ENCODE data around the gene RPL6.
"Not testable (repeated sequence)": the region's sequence is repeated elsewhere in the genome, so short reads cannot be mapped to it uniquely, and the experiment has no call there.

Gene RPL6

DNA sequence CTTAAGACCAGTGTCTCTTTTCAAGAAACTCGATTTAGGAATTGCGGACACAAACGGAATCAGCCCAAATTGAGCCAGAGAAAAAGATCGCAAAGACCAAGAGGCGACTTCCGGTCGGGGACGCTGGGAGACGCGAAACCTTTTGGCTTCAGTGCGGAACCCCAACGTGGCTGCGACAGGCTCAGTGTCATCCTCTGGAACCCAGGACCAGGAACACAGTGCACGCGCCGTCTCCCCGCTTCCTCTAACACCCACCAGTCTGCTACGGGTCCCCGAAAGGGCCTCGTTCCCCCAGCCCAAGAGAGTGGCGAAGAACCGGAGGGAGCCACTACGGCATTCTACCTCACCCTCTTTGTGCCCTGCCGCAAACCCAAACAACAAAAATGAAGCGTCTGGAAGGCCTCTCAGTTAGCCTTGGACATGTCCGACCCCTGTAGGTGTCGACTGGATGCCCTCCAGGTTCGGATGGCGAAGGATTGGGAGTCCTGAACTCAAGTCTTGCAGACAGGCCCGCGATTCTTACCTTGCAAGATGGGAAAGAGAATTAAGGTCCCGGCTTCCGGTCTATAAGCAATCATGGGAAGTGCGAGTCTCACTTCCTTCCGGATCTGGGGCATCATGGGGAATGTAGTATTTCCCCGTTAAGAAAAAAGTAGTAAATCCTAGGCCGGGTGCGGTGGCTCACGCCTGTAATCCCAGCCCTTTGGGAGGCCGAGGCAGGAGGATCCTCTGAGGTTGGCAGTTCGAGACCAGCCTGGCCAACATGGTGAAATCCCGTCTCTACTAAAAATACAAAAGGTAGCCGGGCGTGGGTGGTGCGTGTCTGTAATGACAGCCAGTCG is at the start of gene RPL6:
Gene RPL6, minus strand, starts transcription at position 542 of the 842 bp plus-strand sequence. CDS start 949 bp downstream, outside the sequence.
- DNase-seq, result peak; percentile 95

DNA sequence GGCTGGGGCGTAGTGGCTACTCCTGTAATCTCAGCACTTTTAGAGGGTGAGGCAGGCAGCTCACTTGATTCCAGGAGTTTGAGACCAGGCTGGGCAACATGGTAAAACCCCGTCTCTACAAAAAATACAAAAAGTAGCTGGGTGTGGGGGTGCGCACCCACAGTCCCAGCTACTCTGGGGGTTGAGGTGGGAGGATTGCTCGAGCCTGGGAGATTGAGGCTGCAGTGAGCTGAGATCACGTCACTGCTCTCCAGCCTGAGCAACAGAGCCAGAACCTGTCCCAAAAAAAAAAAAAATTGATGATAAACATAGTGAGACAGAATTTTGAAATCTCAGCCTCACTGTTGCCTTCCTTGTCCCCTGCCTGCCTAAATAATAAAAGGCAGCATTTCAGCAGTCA is 49.3 kb upstream of the RPL6 start:
- DNase-seq, result no peak

DNA sequence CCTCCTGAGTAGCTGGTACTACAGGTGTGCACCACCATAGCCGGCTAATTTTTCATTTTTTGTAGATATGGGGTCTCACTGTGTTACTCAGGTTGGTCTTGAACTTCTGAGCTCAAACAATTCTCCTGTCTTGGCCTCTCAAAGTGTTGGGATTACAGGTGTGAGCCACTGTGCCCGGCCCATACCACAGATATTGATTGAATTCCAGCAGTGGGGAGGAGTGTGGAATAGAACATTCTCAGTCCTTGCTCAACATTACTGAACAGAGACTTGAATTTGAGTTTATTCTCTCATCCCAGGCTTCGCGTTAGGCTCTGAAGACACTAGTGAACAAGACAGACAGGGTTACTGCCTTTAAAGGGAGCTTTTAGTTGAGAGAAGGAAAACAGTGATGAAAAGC is 48.9 kb upstream of the RPL6 start:
- no peak for DNase-seq

- DNase-seq, result not testable (repeated sequence)
Measured at GRCh38 chr12:112457142-112457541, 47.7 kb upstream of the RPL6 start.

GRCh38 chr12:112456029-112456428 is 46.6 kb upstream of the RPL6 start:
- no peak for DNase-seq

GRCh38 chr12:112450725-112451124 is 41.3 kb upstream of the RPL6 start:
- DNase-seq, result no peak

DNA sequence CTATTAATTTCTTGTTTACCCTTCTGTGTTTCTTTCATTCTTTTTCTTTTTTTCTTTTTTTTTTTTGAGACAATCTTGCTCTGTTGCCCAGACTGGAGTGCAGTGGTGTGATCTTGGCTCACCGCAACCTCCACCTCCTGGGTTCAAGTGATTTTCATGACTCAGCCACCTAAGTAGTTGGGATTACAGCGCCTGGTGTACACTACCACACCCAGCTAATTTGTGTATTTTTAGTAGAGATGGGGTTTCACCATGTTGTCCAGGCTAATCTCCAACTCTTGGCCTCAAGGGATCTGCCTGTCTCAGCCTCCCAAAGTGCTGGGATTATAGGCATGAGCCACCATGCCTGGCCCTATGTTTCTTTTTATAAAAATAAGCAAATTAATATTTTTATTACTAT is 38.8 kb upstream of the RPL6 start:
- not testable (repeated sequence) for DNase-seq

DNA sequence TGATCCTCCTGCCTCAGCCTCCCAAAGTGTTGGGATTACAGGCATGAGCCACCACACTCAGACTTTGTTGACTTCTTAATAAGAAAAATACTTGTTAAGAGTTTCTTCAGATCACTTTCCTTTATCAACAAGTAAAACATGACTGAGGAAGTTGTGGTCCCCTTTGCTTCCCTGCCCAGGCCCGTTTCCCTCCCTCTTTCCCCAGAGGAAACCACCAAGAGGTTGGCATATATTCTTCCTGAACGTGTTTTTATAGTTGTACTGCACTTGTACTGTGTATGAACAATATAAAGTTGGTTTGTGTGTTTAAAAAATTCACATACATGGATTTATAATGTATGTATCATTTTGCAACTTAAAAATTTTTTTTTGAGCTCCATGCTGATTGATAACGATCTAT is 37.7 kb upstream of the RPL6 start:
- no peak for DNase-seq

DNA sequence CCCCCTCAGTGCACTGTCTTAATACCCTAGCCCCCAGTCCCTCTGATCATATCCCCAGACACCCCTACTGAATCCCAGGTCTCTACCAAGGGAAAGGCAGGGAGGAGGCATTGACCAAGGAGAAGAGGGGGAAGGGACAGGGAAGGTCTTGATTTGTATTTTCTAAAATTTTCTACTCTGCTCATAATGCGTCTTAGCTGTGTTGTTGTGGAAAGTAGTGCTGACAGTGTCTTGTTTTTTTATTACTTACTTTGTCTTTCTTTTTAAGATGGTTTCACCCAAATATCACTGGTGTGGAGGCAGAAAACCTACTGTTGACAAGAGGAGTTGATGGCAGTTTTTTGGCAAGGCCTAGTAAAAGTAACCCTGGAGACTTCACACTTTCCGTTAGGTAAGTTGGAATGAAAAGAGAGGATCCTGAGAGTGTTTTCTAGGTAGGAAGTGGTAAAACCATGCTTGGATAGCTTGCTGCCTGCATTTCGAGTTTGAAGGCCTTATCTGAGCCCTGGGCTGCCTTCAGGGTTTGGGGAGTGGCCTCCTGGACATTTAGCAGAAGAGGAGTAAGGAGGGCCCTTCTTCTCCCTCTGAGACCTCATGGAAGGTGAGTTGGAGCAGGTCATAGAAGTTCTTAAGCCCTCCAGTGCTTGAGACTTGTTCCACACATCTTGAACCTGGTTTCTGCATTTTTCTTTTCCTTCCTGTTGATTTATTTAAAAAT is 36.8 kb upstream of the RPL6 start:
- DNase-seq, result no peak

DNA sequence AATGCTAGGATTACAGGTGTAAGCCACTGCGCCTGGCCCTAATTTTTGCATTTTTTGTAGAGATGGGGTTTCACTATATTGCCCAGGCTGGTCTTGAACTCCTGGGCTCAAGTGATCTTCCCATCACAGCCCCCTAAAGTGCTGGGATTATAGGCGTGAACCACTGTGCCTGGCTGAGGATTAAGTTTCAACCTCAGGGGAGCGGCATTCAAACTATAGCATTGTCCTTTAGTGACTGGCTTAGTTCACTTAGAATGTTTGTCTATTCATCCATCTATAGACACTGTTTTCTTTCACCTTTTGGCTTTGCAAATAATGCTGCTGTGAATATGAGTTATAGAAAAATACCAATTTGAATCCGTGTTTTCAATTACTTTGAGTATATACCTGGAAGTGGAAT is 34.5 kb upstream of the RPL6 start:
- DNase-seq, result no peak

DNA sequence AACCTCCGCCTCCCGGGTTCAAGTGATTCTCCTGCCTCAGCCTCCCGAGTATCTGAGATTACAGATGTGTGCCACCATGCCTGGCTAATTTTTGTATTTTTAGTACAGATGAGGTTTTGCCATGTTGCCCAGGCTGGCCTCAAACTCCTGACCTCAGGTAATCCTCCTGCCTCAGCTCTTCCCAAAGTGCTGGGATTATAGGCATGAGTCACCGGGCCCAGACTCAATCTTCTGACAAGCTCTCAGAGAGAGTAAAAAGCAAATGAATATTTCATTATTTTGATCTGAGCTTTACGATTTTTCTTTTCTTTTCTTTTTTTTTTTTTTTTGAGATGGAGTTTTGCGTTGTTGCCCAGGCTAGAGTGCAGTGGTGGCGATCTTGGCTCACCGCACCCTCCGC is 31.2 kb upstream of the RPL6 start:
- not testable (repeated sequence) for DNase-seq

DNA sequence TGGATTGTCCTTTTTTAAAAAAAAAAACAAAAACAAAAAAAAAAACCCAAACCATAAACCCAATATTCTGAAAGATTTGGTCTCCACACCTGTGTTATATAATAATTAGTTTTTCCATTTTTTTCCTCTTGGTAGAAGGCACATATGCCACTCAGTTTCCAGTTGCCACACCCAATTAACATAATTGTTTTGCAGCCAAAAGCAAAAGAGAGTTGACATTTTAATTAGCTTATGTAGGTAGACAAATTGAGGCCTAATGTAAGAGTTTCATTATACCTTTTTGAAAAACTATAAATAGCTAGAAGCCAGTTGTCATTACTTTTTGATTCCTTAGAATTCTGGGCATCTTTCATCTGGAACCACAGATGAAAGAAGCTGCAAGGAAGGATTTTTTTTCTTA is 30.4 kb upstream of the RPL6 start:
- DNase-seq, result no peak

DNA sequence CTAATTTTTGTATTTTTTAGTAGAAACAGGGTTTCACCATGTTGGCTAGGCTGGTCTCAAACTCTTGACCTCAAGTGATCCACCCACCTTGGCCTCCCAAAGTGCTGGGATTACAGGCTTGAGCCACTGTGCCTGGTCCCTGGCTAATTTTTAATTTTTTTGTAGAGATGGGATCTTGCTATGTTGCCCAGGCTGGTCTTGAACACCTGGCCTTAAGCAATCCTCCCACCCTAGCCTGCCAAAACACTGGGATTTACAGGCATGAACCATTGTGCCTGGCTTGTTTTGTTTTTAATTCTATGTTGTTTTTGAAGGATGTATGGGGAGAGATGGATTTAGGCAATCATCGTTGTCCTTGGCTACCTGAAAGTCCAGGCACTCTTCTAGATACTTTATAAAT is 29.2 kb upstream of the RPL6 start:
- DNase-seq, result not testable (repeated sequence)

DNA sequence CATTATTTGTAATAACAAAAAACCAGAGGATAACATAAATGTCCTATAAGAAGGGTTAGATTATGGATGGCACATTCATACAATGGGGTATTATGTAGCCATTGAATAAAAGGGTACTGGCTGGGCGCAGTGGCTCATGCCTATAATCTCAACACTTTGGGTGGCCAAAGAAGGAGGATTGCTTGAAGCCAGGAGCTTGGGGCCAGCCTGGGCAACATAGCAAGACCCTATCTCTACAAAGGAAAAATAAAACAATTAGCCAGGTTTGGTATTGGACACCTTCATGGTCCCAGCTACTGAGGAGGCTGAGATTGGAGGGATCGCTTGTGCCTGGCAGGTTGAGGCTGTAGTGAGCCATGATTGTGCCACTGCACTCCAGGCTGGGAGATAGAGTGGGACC is 24.1 kb upstream of the RPL6 start:
- no peak for DNase-seq

- no peak for DNase-seq
Measured at GRCh38 chr12:112431965-112432364, 22.6 kb upstream of the RPL6 start.

DNA sequence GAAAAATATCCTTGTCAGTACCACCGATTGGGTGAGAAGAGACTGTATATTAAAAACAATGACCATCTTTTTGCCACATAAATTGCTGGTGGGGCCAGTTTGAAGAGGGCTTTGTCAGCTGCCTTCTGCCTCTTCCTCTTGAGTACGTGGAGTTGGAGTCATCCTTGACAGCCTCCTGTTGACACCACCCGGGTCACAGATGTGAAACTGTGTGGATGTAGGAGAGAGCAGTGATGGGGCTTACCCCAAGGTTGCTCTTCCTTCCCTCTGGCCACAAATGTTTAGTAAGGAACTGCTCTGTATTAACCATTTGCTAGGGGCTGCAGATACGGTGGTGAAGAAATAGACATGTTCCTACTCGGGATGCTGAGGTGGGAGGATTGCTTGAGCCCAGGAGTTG is 21.5 kb upstream of the RPL6 start:
- DNase-seq, result no peak

GRCh38 chr12:112427760-112428159 is 18.4 kb upstream of the RPL6 start:
- DNase-seq, result no peak

DNA sequence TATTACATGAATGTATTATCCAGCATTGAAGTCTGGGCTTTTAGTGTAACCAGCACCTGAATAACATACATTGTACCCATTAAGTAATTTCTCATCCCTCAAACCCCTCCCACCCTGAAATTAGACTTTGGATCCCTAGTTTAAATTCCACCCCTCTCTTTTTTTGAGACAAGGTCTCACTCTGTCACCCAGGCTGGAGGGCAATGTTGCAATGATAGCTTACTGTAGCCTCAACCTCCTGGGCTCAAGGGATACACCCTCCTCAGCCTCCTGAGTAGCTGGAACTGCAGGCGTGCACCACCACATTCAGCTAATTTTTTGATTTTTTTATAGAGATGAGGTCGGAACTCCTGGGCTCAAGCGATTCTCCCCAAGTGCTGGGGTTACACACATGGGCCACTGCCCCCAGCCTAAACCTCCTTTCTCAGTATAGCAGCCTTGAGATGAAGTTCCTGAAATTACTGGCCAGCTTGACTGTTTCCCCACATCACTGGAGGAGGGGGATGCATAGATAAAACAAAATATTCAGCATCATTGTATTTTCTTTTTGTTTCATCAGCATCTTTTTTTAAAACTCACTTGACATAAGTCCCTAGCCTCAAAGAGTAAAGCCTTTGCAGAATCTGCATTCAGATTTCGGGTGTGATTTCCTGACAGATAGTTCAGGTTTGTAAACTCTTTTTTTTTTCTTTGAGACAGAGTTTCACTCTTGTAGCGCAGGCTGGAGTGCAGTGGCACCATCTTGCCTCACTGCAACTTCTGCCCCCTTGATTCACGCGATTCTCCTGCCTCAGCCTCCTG is 16.4 kb upstream of the RPL6 start:
- no peak for DNase-seq

GRCh38 chr12:112424126-112424525 is 14.7 kb upstream of the RPL6 start:
- no peak for DNase-seq

DNA sequence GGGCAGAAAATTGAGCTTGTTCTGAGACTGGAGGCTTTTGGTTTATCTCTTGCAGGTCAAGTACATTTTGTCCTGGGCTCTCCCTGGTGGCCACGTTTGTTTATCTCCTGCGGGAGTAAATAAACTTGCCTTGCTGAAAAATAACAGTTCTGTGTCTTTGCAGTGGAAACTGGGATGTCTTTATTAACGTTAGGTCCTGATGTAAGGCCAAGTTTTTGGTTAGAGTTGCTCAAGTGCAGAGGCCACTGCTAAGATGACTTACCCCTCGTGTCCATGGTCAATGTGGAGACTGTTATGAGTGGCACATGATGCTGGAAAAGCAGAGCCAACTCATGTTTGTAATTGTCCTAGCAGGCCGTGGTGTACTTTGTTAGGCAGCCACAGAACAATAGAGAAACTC is 13.1 kb upstream of the RPL6 start:
- no peak for DNase-seq

GRCh38 chr12:112421363-112421762 is 12.0 kb upstream of the RPL6 start:
- no peak for DNase-seq

DNA sequence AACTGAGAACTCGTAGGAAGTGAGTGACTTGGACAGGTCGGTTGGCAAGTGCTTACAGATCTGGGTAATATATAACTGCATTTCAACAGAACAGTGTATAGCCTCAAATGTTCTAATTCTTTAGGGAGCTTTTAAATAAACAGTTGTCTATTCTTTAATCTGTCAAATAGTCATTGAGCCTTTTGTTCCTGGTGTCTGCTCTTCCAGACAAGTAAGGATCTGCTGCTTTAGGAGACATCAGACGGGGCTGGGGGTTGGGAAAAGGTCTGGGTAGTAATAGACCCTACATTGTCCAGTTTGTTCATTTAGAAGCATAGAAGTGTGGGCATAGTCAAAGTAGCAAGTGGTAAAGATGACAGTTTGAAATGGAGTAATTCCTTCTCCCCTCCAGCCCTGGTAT is 11.3 kb upstream of the RPL6 start:
- DNase-seq, result no peak

- DNase-seq, result peak; percentile 76
Measured at GRCh38 chr12:112419297-112420133, 10.1 kb upstream of the RPL6 start.

Measured in fibroblast of upper back skin (primary cell).